Measurements from ENCODE around the gene PRKCA.
"Not testable (repeated sequence)": the region's sequence is repeated elsewhere in the genome, so short reads cannot be mapped to it uniquely, and the experiment has no call there.

PRKCA gene

GRCh38 chr17:66386498-66387351 lies 84.3 kb downstream of the PRKCA start:
- no peak for DNase-seq (ENCODE audit: low read depth in 2 of 2)

- no peak for DNase-seq (ENCODE audit: low read depth in 2 of 2)
These were observed 85.1 kb downstream of the PRKCA start for GRCh38 chr17:66387392-66387981.

DNA sequence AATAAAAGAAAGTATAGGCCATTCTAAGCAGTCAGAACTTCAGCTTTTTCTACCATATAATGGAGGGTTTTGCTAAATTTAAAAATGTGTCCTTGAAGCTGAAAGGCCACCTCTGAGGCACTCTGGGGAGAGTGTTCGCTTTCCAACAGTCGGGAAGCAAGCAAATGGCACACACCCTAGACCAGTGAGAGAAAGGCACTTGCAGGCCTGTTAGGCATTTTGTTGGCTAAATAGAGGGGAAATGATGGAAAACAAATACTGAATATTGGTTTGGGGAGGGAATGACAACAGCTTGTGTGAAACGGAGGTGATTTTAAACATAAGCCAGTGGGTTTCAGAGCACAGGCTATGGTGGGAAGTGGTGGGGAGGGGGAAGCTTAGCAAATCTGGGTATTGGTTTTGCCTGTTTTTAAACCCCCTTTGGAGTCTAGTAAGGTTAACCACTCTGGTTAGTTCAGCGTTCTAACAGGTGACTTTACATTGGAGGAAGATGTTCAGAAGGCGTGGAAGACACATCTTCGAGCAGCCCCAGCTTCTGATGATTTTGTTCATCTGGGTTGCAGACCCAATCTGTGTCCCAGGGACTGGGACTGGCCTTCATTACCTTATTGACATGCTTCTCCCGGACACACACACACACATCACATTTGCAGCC lies 90.5 kb downstream of the PRKCA start:
- DNase-seq (ENCODE audit: low read depth in 2 of 2): no peak

DNA sequence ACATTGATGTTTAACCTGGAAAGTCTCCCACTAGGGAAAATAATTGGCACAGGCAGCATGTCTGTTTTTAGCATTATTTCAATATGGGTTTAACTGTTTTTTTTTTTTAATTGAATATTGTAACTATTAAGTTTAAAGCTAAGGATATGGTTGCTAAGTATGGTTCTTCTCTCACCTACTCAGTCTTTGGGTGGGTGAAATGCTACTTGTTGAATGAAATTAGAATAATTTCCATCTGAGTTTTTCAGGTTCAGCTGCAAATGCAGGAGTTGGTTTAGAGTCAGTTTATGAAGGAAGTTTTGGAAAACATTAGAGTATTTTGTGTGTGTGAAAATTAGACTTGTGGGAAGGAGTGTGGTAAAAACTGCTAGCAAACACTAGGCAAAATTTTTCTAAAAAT lies 93.5 kb downstream of the PRKCA start:
- no peak for DNase-seq (ENCODE audit: low read depth in 2 of 2)

DNA sequence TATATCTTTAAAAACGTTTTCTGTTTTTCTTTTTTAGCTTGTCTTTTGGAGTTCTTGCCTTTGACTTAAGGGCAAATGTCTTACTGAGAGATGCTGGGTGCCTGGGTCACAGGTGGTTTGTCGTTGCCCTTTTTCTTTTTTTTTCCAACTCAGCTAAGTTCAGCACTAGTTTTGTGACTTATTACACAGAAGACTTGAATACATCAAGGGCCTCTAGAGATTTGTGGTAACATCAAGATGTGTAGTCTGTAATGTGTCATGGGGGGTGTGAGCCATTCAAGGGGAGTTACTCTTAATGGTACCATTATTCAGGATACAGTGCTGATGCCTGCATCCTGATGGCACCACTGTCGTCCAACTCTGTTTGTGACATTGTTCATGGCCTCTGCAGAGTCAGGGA lies 95.1 kb downstream of the PRKCA start:
- no peak for DNase-seq (ENCODE audit: low read depth in 2 of 2)

- no peak for DNase-seq (ENCODE audit: low read depth in 2 of 2)
These were observed 95.6 kb downstream of the PRKCA start for GRCh38 chr17:66398059-66398458.

GRCh38 chr17:66398617-66399016 lies 96.2 kb downstream of the PRKCA start:
- DNase-seq (ENCODE audit: low read depth in 2 of 2): no peak

DNA sequence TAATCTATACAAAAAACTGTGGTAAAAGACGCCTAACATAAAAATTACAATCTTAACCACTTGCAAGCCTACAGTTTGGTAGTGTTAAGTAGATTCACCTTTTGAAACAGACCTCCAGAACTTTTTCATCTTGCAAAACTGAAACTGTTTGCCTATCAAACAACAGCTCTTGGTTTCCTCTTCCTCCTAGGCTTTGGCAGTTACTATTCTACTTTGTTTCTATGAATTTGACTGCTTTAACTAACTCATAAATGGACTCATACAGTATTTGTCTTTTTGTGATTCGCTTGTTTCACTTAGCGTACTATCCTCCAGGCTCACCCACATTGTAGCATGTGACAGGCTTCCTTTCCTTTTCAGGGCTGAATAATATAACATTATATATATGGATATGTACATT lies 97.0 kb downstream of the PRKCA start:
- no peak for DNase-seq (ENCODE audit: low read depth in 2 of 2)

- not testable (repeated sequence) for DNase-seq (ENCODE audit: low read depth in 2 of 2)
These were observed 97.8 kb downstream of the PRKCA start for GRCh38 chr17:66400041-66400688.

DNA sequence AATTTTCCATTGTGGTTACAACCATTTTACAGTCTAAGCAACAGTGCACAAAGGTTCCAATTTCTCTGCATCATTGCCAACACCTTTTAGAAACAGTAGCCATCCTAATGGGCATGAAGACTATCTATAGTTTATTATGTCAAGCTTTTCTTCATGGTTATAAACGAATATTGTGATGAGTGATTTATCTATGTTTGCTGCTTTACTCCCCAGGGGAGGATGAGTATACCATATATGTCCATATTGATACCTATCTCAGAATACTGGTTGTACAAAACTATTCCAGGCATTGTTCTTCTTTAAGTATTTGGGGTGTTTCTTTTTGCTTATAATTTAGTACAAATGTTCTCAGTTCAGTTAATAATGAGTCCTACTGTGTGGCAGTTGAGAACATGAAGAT lies 98.3 kb downstream of the PRKCA start:
- DNase-seq (ENCODE audit: low read depth in 2 of 2): no peak

DNA sequence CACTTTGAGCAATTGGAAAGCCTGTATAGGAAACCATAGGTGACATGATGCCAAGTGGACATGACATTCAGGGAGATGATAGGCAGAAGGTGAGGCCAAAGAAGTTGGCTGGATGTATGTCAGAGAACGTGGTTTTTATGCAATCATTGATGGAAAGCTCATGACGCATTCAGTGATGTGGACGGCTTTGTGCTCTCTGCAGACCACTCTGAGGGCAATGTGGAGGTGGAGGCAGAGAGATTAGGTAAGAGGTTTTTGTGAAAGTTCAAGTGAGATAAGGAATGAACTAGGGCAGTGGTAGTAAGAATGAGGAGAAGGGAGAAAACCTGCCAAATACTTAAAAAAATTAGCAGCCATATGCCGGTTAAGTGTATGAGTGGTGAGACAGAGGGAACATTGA lies 99.0 kb downstream of the PRKCA start:
- no peak for DNase-seq (ENCODE audit: low read depth in 2 of 2)

- no peak for DNase-seq (ENCODE audit: low read depth in 2 of 2)
These were observed 101.6 kb downstream of the PRKCA start for GRCh38 chr17:66403846-66404556.

- DNase-seq (ENCODE audit: low read depth in 2 of 2): no peak
These were observed 103.6 kb downstream of the PRKCA start for GRCh38 chr17:66405836-66406677.

GRCh38 chr17:66406701-66407644 lies 104.6 kb downstream of the PRKCA start:
- no peak for DNase-seq (ENCODE audit: low read depth in 2 of 2)

GRCh38 chr17:66407864-66408263 lies 105.5 kb downstream of the PRKCA start:
- DNase-seq (ENCODE audit: low read depth in 2 of 2): no peak

- no peak for DNase-seq (ENCODE audit: low read depth in 2 of 2)
These were observed 109.1 kb downstream of the PRKCA start for GRCh38 chr17:66411520-66411919.

DNA sequence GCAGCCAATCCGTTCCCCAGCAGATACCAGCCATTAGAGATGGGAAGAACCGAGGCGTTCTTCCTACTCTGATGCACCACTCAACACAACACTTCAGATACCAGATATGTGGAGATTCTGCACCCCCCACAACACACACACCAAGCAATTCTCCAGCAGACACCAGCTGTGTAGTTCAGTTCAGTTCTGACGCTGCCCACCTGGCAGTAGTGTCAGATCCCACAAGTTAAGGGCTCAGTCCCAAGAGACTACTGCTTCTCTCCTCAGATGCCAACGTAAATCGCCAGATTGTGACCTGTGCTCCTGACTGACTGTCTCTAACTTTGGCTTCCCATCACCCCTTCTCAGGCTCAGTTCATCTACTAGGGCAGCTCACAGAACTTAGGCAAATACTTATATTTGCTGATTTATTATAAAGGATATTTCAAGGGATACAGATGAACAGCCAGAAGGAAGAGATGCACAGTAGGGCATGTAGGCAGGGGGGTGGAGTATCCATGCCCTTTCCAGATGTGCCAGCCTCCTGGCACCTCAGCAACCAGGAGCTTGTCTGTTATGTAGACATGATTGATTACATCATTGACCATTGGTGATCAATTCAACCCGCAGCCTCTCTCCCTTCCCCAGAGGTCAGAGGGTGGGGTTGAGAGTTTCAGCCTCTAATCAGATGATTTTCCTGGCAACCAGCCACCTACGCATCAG lies 110.6 kb downstream of the PRKCA start:
- DNase-seq (ENCODE audit: low read depth in 2 of 2): no peak

DNA sequence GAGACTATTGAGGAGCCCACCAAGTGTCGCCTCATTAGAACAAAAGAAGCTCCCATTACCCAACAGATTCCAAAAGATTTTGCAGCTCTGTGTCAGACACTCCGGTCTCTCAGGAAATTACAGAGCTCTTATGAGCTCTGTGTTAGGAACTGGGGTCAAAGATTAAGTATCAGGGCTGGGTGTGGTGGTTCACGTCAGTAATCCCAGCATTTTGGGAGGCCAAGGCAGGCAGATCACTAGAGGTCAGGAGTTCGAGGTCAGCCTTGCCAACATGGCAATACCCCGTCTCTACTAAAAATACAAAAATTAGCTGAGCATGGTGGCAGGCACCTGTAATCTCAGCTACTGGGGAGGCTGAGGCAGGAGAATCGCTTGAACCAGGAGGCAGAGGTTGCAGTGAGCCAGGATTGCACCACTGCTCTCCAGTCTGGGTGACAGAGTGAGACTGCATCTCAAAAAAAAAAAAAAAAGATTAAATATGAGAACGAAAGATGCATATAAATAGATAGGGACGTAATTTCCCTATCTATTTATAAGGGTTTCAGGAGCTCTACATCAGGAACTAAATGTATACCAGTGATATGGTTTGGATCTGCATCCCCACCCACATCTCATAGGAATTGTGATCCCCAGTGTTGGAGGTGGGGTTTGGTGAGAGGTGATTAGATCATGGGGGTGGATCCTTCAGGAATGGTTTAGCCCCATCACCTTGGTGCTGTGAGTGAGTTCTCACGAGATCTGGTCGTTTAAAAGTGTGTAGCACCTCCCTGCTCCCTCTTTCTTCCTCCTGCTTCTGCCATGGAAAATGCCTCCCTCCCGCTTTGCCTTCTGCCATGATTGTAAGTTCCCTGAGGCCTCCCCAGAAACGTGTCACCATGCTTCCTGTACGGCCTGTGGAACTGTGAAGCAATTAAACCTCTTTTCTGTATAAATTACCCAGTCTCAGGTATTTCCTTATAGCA lies 111.4 kb downstream of the PRKCA start:
- no peak for DNase-seq (ENCODE audit: low read depth in 2 of 2)

All from activated CD8-positive, alpha-beta memory T cell treated with anti-CD3 and anti-CD28 coated beads for 4 hours (primary cell).